Adipocyte (in vitro differentiated cells): ENCODE data around the gene NKX6-2.

Experiments used
- DNase-seq: peaks from one replicate; pipeline ENCODE4 v3.0.0-alpha.2; 2015; ENCODE audit warnings: low read depth
- H3K27me3 ChIP-seq: replicated peaks from 2 replicates; pipeline ENCODE4 v1.7.0; 2013; ENCODE audit warnings: mild to moderate bottlenecking, low read length, moderate library complexity; ENCODE audit not compliant: control insufficient read depth, insufficient read depth
- H3K36me3 ChIP-seq: 2 replicates; pipeline ENCODE4 v1.7.0; 2013; ENCODE audit warnings: low read length, mild to moderate bottlenecking, moderate library complexity; ENCODE audit not compliant: control insufficient read depth, insufficient read depth, severe bottlenecking
- H3K4me1 ChIP-seq: 2 replicates; pipeline ENCODE4 v1.7.0; 2013; ENCODE audit warnings: mild to moderate bottlenecking, low read length, moderate library complexity; ENCODE audit not compliant: control insufficient read depth, insufficient read depth
- H3K4me3 ChIP-seq: 2 replicates; pipeline ENCODE4 v1.7.0; 2013; ENCODE audit warnings: mild to moderate bottlenecking, low read length, moderate library complexity
- H3K9ac ChIP-seq: 2 replicates; pipeline ENCODE4 v1.7.0; 2013; ENCODE audit warnings: mild to moderate bottlenecking, low read length, moderate library complexity
- H3K9me3 ChIP-seq: 2 replicates; pipeline ENCODE4 v1.7.0; 2013; ENCODE audit warnings: mild to moderate bottlenecking, low read length, moderate library complexity; ENCODE audit not compliant: control insufficient read depth

NKX6-2 gene

DNA sequence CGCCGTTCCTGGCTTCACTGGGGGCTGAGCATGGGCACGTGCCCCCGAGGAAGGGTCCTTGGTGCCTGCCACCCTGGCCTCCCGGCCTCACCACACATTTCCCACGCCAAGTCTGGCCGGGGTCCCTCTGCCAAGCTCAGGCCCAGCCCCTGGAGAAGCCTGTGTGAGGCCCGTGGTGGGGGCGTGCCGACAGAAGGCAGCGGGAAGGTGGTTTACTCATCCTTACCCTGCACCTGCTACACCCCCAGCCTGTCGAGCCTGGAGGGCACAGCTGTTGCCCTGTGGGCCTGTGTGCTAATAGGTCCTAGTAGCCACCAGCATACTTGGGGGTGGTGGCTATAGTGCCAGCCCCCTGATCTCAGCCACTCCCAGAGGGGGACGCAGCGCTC lies 46.7 kb downstream of the NKX6-2 start:
- no peak overlapping the region for H3K4me3 ChIP-seq
- H3K4me1 ChIP-seq: peaks cover 6% of the 10 kb centered on the region
- no peak overlapping the region for H3K9ac ChIP-seq
- H3K36me3 ChIP-seq: peaks cover 5% of the 10 kb centered on the region
- no peaks in the 10 kb centered on the region for H3K9me3 ChIP-seq
- no peaks in the 10 kb centered on the region for H3K27me3 ChIP-seq
- no peak for DNase-seq

DNA sequence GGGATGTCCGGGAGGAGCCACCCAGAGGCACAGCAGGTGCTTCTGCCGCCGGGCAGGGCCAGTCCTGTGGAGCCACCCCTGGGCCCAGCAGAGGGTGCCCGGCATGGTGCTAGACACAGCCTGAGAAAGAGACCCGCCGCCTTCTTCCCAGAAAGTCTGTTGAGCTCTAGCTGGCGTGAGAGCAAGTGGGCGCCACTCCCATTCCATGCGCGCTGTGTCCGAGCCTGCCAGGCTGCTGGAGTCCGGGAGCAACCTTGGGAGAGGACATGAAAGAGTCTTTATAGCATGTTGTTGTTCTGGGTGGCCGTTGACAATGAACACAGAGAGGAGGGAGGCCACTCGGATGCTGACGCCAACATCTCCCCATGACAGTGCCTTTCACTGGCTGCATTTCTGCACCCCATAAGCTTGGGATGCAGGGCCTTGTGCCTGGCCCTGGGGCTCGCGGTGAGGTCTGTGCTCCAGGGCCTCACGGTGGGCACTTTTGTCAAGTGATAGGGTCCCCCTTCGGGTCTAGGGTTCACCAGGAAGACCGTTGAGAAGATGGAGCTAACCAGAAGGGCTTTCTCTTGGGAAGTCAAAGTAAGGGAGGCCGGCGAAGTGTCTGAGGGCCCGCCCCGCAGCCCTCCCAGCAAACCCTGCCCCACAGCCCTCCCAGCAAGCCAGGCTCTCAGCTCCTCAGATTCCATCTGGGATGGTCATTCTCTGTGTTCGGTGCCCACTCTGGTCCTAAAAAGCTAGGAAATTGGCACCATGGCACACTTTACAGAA lies 47.3 kb downstream of the NKX6-2 start:
- H3K9me3 ChIP-seq: no peaks in the 10 kb centered on the region
- peaks cover 5% of the 10 kb centered on the region for H3K36me3 ChIP-seq
- DNase-seq: no peak
- no peak overlapping the region for H3K4me3 ChIP-seq
- H3K9ac ChIP-seq: no peak overlapping the region
- peaks cover 2% of the 10 kb centered on the region for H3K4me1 ChIP-seq
- no peaks in the 10 kb centered on the region for H3K27me3 ChIP-seq

DNA sequence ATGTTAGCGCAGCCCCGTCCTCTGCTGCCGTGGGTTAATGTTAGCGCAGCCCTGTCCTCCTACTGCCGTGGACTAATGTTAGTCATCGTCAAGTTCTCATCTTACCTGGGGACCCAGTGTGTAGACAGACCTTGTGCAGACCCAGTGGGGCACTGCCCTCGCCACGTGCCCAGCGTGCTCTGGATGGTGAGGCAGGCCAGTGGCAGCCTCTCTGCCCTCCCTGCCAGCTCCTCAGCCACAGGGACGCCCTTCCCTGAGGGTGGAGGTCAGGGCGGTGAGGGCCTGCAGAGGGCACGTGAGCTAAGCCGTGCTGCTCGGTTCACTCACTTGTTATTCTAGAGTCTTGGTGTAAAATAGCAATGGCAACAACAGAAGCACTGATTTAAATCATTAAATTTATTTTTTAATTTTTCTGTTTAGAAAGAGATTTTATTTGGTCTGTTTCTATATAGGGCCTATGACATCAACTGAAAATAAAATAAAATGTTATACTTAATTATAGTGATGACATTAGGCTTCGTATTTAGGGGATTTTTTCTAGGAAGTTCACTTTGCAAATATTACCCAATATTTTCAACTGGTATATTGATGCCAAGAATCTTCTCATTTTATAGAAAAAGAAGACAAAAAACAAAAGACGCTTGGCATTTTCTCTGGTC lies 48.4 kb downstream of the NKX6-2 start:
- no peaks in the 10 kb centered on the region for H3K9me3 ChIP-seq
- no peak overlapping the region for H3K4me3 ChIP-seq
- H3K27me3 ChIP-seq: no peaks in the 10 kb centered on the region
- H3K9ac ChIP-seq: no peak overlapping the region
- no peak for DNase-seq
- no peaks in the 10 kb centered on the region for H3K4me1 ChIP-seq
- peaks cover 5% of the 10 kb centered on the region for H3K36me3 ChIP-seq

DNA sequence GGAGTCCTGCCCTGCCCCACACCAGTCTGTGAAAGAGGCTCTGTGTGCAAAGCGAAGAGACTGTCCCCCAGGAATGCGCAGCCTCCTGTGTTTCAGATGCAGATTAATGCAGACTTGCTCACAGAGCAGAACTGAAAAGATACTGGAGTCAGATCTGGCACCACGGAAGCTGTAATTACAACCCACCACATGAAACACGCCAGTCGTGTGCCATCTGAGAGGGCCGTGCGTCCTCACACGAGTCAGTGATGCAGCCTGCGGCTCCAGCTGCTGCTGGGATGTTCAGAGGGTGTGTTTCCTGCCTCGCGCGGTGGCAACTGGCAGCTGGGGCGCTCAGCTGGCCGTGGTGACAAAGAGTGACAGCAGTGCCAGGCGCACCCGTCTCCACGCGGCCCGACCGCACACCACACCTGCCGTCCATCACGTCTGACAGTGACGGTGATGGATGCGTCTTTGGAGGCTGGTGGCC lies 50.0 kb downstream of the NKX6-2 start:
- no peak for DNase-seq
- Histone ChIP-seq H3K4me3 (no peak overlapping the region), H3K36me3 (no peaks in the 10 kb centered on the region), H3K9ac (no peak overlapping the region), H3K9me3 (no peaks in the 10 kb centered on the region), H3K27me3 (no peaks in the 10 kb centered on the region), H3K4me1 (no peaks in the 10 kb centered on the region)

DNA sequence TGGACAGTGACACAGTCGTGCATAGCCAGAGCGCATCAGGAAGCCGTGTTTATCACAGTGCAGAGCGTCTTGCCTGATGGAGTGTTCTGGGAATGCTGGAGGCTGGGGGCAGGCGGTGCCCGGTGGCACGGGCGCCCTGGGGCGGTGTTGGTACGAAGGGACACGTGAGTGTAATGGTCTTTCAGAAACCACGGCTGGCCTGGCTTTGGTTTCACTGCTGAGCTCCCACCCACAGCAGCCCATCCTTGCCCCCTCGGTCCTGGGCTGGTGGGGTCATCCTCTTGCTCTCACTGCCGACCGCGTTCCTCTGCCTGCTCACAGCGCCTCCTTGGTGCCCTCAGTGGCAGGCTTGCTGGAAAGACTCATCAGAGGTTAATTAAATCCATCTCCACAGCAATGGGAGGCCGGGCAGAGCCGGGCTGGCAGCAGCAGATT lies 50.6 kb downstream of the NKX6-2 start:
- H3K9me3 ChIP-seq: no peaks in the 10 kb centered on the region
- no peak overlapping the region for H3K9ac ChIP-seq
- no peaks in the 10 kb centered on the region for H3K36me3 ChIP-seq
- H3K4me1 ChIP-seq: no peaks in the 10 kb centered on the region
- DNase-seq: no peak
- H3K4me3 ChIP-seq: no peak overlapping the region
- no peaks in the 10 kb centered on the region for H3K27me3 ChIP-seq

DNA sequence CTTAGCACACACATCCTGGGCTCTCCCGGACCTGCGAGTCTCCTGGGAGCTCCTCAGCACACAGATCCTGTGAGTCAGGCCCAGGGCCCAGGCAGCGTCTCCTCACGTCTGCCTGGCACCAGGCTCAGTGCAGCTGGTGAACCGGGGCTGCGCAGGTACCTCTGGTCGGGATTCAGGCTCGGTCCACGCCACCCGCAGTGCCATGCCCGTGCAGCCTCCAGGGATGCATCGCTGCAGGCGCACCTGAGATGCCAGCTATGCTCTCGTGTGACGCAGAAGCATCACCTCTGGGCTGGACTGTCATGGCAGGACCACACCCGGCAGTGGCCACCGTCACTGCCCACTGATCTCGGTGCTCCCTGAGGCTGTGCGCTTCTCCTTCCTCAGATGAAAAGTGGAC lies 52.0 kb downstream of the NKX6-2 start:
- Histone ChIP-seq H3K36me3 (no peaks in the 10 kb centered on the region), H3K9me3 (no peaks in the 10 kb centered on the region), H3K27me3 (no peaks in the 10 kb centered on the region), H3K4me3 (no peak overlapping the region), H3K9ac (no peak overlapping the region), H3K4me1 (no peaks in the 10 kb centered on the region)
- DNase-seq: no peak
